Cardiac fibroblast (primary cell): Measurements from ENCODE around the gene UBE2H.

Source experiments
- DNase-seq, 2 donors: peaks; one replicate each; pipeline versions ENCODE4 v3.0.0 to v3.0.0-alpha.2; 2010; ENCODE audit warnings: low read depth in 2 of 2
- H3K4me3 ChIP-seq, 2 donors: replicated peaks in 1 of 2; 1 replicate in 1 of 2; 2 replicates in 1 of 2; pipeline ENCODE4 v1.5.1; 2011; ENCODE audit warnings: low read depth in 2 of 2, low read length in 2 of 2, mild to moderate bottlenecking in 2 of 2, moderate library complexity in 1 of 2
- CTCF ChIP-seq: IDR thresholded peaks from one replicate; pipeline ENCODE4 v1.5.1; 2011; ENCODE audit warnings: low read depth, mild to moderate bottlenecking, low read length, inconsistent platforms

The UBE2H gene

DNA sequence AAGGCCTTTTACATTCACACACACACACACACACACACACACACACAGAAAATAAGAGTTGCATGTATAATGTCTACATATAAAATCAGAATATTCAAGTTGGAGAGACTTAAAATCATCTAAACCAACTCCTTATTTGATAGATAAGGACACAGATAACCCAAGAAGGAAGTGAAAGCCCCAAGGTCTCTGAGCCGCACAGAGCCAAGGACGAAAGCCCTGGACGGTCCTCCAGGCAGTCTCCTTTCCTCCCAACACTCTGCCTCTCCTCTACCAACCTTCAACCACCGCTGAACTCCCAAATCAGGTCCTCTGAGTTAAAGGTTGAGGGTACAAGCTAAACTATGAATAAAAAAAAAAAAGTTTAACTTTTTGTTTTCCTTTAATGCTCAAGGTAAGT is 28.2 kb downstream of the UBE2H start:
- no peak for TF ChIP-seq CTCF
- no peak for DNase-seq
- no peak overlapping the region for H3K4me3 ChIP-seq

DNA sequence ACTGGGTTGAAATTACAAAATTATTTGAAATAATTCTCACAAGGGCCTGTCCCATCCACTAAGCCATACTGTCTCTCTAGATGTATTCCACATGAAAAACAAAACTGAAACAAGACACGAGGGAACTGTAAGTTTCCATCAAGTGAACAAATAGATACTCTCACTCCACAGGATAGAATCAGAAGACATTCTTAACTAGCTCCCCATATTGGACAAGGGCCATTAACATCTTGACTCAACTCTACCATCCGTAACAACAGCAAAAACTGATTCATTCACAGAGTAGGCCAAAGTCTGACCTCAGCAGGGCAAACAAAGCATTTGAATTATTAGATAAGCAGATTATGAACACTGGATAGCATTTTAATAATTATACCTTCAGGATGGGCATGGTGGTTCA is 29.1 kb downstream of the UBE2H start:
- no peak for TF ChIP-seq CTCF
- DNase-seq = peak; percentile 64 to 93
- H3K4me3 ChIP-seq = no peak overlapping the region

GRCh38 chr7:129919492-129919891 is 33.3 kb downstream of the UBE2H start:
- no peak for DNase-seq
- no peak for TF ChIP-seq CTCF
- H3K4me3 ChIP-seq = no peak overlapping the region

- peak in 1 of 2 donors; percentile 42 for DNase-seq
- no peak overlapping the region for H3K4me3 ChIP-seq
- no peak for TF ChIP-seq CTCF
These were observed 33.8 kb downstream of the UBE2H start for GRCh38 chr7:129918922-129919321.

GRCh38 chr7:129917934-129918333 is 34.8 kb downstream of the UBE2H start:
- no peak overlapping the region for H3K4me3 ChIP-seq
- TF ChIP-seq CTCF = no peak
- no peak for DNase-seq

DNA sequence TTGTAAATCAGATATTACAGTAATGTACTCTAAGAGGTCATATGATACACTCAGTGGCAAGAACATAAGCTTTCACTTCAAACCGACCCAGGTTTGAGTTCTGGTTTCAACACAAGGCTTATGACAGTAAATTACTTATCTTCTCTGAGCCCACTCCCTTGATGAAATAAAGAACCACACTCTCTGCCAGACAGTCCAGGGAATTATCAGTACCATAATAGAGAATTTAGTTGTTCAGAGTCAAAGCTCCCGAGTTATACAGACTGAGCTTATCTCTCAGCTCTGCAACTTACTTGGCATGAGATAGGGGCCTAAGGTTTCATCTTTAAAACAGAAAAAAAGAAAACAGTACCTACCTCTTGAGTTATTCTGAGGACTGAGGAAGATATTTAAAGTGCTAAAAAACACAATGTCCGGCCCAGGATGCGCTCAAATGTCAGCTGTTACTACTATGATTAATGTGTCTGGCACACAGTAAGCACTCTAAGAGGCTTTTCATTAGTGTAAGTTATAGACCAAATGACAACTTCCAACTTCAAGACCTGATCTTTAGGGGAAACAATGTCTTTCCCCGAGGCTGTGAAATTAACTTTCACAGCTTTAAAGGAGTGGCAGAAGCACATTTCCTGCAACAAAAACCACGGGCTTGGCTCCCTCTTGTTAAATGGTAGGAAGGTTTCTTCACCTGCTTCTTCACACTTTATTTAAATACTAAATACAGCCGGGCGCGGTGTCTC is 38.1 kb downstream of the UBE2H start:
- TF ChIP-seq CTCF = no peak
- no peak overlapping the region for H3K4me3 ChIP-seq

DNA sequence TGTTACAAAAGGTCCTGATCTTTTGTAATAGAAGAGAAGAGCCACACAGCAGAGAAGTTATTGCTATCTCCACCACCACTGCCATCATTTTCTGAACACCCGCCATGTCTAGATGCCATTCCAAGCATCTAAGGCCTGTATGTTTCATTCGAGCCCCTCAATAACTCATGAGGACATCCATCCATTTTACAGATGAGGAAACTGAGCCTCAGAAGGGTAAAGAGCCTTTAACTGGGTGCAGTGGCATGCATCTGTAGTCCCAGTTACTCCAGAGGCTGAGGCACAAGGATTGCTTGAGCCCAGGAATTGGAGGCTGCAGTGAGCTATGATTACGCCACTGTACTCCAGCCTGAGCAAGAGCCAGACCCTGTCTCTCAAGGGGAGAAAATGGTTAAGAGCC is 39.3 kb downstream of the UBE2H start:
- no peak for DNase-seq
- no peak overlapping the region for H3K4me3 ChIP-seq
- no peak for TF ChIP-seq CTCF

More for the DNA sequence above, 38.1 kb downstream of the UBE2H start:
- peak; percentile 14 to 35 for DNase-seq
